HG03108 (cell line): ENCODE results near the gene ERCC1.
"Not testable (repeated sequence)": the region's sequence is repeated elsewhere in the genome, so short reads cannot be mapped to it uniquely, and the experiment has no call there.

Experiments used
- ATAC-seq: cut with Tn5 transposase; IDR thresholded peaks from one replicate; pipeline ENCODE4 v1.9.1; 2021; ENCODE audit warnings: moderate library complexity; ENCODE audit not compliant: unreplicated experiment

The ERCC1 gene

GRCh38 chr19:45455707-45456499 is 32.2 kb upstream of the ERCC1 start:
- peak; percentile 57 for ATAC-seq

- no peak for ATAC-seq
Measured at GRCh38 chr19:45451850-45452387, 28.2 kb upstream of the ERCC1 start.

- ATAC-seq: no peak
Measured at GRCh38 chr19:45451131-45451849, 27.6 kb upstream of the ERCC1 start.

- ATAC-seq: no peak
Measured at GRCh38 chr19:45450012-45450333, 26.3 kb upstream of the ERCC1 start.

GRCh38 chr19:45448887-45449299 is 25.2 kb upstream of the ERCC1 start:
- ATAC-seq: no peak

GRCh38 chr19:45448425-45448756 is 24.7 kb upstream of the ERCC1 start:
- no peak for ATAC-seq

- ATAC-seq: no peak
Measured at GRCh38 chr19:45446944-45447343, 23.2 kb upstream of the ERCC1 start.

- no peak for ATAC-seq
Measured at GRCh38 chr19:45446295-45446694, 22.6 kb upstream of the ERCC1 start.

- ATAC-seq: no peak
Measured at GRCh38 chr19:45445139-45445538, 21.4 kb upstream of the ERCC1 start.

GRCh38 chr19:45444318-45445041 is 20.8 kb upstream of the ERCC1 start:
- peak; percentile 46 for ATAC-seq

GRCh38 chr19:45443462-45444317 is 20.0 kb upstream of the ERCC1 start:
- ATAC-seq: no peak

- no peak for ATAC-seq
Measured at GRCh38 chr19:45442778-45443461, 19.2 kb upstream of the ERCC1 start.

GRCh38 chr19:45442408-45442777 is 18.7 kb upstream of the ERCC1 start:
- no peak for ATAC-seq

GRCh38 chr19:45440873-45441654 is 17.3 kb upstream of the ERCC1 start:
- ATAC-seq: no peak

- no peak for ATAC-seq
Measured at GRCh38 chr19:45440259-45440638, 16.5 kb upstream of the ERCC1 start.

- peak; percentile 44 for ATAC-seq
Measured at GRCh38 chr19:45439569-45440258, 16.0 kb upstream of the ERCC1 start.

- ATAC-seq: no peak
Measured at GRCh38 chr19:45439190-45439568, 15.5 kb upstream of the ERCC1 start.

GRCh38 chr19:45437328-45437727 is 13.6 kb upstream of the ERCC1 start:
- no peak for ATAC-seq

GRCh38 chr19:45432543-45432942 is 8.8 kb upstream of the ERCC1 start:
- ATAC-seq: not testable (repeated sequence)
